Activated naive CD8-positive, alpha-beta T cell treated with anti-CD3 and anti-CD28 coated beads for 36 hours (primary cell): ENCODE results near the gene WWP2. TPM values are rescaled to one million over a fixed set of nuclear protein-coding genes. Genes with fewer than 3 reads are reported as not detected.
"Not testable (repeated sequence)": the region's sequence is repeated elsewhere in the genome, so short reads cannot be mapped to it uniquely, and the experiment has no call there.

Source experiments
- DNase-seq: peaks from one replicate; pipeline ENCODE4 v3.0.0; 2021
- H3K27ac Mint-ChIP-seq: one replicate; pipeline ENCODE4 v1.8.0; 2022; ENCODE audit warnings: mild to moderate bottlenecking, moderate library complexity, mixed read lengths
- H3K27me3 Mint-ChIP-seq: one replicate; pipeline ENCODE4 v1.8.0; 2022; ENCODE audit warnings: mild to moderate bottlenecking, mixed read lengths
- H3K36me3 Mint-ChIP-seq: one replicate; pipeline ENCODE4 v1.8.0; 2021; ENCODE audit warnings: mild to moderate bottlenecking, mixed read lengths
- H3K4me1 Mint-ChIP-seq: one replicate; pipeline ENCODE4 v1.8.0; 2021; ENCODE audit warnings: mixed read lengths
- H3K4me3 Mint-ChIP-seq: one replicate; pipeline ENCODE4 v1.8.0; 2022; ENCODE audit warnings: mild to moderate bottlenecking, moderate library complexity, mixed read lengths
- H3K9me3 Mint-ChIP-seq: one replicate; pipeline ENCODE4 v1.8.0; 2022; ENCODE audit warnings: mixed read lengths
- total RNA-seq, 2 experiments: library from RNA; stranded (reverse); gene quantifications; one replicate each; pipeline ENCODE4 v1.2.3, GENCODE V29; 2021

Gene WWP2
- 10 to 100 TPM; 32.1 to 35.3 TPM for total RNA-seq

DNA sequence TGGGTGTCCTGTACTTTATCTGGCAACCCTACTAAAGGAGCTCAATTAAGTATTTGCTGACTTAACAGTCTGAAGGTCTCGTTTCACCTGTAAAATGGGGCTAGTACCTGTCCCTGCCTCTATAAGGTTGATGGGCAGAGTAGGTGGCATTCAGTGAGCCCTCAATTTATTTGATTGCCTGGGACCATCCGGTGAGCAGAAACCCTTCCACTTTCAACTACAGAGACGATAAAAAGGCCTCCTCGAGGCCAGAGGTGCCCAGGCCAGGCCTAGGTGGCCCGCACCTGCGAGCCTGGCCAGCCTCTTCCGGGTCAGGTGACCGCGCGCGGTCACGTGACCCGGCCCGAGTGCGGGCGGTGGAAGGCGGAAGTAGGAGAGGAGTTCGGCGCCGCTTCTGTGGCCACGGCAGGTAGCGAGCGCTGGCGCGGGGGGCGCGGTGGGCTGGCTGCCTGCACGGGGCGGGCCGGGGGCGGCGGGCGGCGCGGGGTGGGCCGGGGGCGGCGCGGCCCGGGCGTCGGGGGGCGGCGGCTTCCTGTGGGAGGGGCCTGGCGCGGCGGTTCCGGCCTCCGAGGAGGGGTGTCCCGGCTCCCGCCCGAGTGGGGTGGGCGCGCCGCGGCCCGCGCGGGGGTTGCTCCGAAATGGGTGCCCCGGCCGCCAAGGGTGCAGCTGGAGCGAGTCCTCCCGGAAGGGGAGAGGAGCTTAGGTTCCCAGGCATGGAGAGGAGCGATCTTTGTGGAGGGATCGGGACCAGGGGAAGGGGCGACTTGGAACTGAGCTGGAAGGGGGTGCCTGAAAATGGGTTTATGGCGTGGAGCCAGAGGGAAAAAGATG is at the start of gene WWP2:
Gene WWP2 (plus strand): TSS at position 350 of the 831 bp plus-strand sequence. CDS start 24,679 bp downstream, outside the sequence.
- H3K36me3 Mint-ChIP-seq: peaks cover 4% of the 10 kb centered on the region
- H3K4me1 Mint-ChIP-seq: peaks cover 21% of the 10 kb centered on the region
- H3K27ac Mint-ChIP-seq: peak within 1 kb of the TSS; percentile 92
- DNase-seq: peak; percentile 81
- H3K4me3 Mint-ChIP-seq: peak within 1 kb of the TSS; percentile 93
- H3K9me3 Mint-ChIP-seq: no peaks in the 10 kb centered on the region
- H3K27me3 Mint-ChIP-seq: peaks cover 3% of the 10 kb centered on the region

DNA sequence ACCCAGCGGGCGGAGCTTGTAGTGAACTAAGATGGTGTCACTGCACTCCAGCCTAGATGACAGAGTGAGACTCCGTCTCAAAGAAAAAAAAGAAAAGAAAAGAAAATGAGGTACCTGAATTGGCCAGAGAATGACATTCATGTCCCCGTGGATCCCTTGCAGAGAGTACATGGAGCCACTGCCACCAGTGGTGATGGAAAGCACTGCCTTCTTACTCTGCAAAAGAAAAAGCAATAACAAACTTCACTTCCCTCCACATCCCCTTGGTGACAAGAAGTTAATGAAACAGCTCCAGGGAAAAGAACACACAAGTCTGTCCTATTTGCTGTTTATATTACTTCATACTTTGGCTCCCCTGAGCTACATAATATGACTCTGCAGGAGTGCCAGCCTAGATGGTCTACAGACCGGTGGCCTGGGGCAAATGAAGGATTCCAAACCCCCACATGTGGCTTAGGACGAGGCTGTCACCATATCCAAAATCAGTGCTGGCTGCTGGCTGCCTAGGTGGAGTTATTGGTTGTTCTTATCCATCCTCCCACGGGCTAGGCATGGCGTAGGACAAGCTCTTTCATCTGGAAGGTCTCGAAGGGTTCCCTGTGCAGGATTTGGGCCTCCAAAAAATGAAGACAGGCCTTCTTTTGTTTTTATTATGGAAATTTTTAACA is 49.1 kb upstream of the WWP2 start:
- Mint-ChIP-seq H3K36me3 (no peaks in the 10 kb centered on the region), H3K4me1 (peaks cover 5% of the 10 kb centered on the region), H3K27ac (no peak overlapping the region), H3K27me3 (no peaks in the 10 kb centered on the region), H3K4me3 (no peak overlapping the region), H3K9me3 (no peaks in the 10 kb centered on the region)
- no peak for DNase-seq

DNA sequence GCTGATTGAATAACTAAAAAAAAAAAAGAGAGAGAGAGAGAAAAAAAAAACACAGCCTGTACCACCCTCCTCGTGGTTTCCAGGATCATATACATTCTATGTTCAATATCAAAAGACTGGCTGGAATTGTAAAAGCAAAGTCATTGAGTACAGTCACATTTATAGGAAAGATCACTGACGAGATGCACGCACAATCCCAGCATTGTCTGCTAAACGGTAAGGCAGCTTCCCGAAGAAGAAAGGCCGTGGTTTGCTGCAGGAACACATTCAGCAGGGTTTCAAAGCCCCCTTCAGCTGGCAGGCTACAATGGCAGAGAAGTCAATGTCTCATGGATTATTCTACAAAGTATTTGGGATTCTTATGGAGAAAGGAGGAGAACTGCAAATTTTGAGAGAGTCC is 45.1 kb upstream of the WWP2 start:
- Mint-ChIP-seq H3K36me3 (no peaks in the 10 kb centered on the region), H3K27ac (no peak overlapping the region), H3K4me3 (no peak overlapping the region), H3K4me1 (no peaks in the 10 kb centered on the region), H3K27me3 (no peaks in the 10 kb centered on the region), H3K9me3 (no peaks in the 10 kb centered on the region)
- DNase-seq: no peak

DNA sequence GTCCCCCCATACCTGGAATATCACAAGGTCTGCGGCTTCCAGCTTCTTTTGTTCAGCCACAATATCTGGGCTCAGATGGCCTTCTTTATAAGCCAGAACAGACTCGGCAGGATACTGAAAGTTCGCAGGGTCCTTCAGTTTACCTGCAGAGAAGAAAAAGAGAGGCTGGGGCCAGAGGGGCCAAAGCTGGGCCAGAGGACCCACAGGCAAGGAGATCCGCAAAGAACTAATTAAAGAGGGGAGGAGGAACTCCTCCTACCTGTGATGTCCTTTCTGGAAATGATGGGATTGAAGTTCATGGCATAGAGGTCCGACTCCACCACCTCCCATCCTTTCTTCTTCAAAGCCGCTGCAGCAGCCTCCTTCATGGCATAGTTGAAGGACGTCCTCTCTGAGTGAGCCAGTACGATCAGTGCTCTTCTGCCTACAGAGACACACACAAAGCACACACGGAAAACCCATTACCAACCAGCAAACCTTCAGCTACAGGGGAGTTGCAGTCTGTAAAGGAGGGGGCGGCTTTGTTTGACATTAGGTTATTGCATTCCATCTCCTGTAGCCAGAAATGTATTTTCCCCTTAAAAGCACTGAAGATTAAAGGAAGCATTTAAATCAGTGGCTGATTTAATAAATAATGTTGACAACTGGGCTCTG is 43.9 kb upstream of the WWP2 start:
- Mint-ChIP-seq H3K9me3 (no peaks in the 10 kb centered on the region), H3K27me3 (no peaks in the 10 kb centered on the region), H3K4me3 (no peak overlapping the region), H3K36me3 (no peaks in the 10 kb centered on the region), H3K4me1 (peaks cover 3% of the 10 kb centered on the region), H3K27ac (no peak overlapping the region)
- DNase-seq: no peak

DNA sequence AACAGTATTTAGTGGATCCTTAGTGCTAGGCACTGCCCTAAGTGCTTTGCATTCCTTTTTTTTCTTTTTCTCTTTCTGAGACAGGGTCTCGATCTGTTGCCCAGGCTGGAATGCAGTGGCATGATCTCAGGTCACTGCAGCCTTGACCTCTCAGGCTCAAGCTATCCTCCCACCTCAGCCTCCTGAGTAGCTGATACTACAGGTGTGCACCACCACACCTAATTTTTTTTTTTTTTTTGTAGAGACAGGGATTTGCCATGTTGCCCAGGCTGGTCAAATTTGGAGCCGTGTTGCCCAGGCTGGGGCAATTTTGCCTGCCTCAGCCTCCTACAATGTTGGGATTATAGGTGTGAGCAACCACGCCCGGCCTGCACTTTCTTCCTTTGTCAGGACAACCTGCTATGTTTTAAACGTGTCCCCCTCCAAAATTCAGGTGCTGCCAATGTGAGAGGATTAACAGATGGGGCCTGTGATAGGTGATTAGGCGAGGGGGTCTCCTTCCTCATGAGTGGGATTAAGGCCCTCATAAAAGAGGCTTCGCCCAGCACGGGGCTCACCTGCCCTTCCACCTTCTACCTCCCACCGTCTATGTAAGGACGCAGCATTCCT is 41.2 kb upstream of the WWP2 start:
- Mint-ChIP-seq H3K27me3 (no peaks in the 10 kb centered on the region), H3K36me3 (no peaks in the 10 kb centered on the region), H3K4me3 (no peak overlapping the region), H3K4me1 (peaks cover 6% of the 10 kb centered on the region), H3K27ac (no peak overlapping the region), H3K9me3 (no peaks in the 10 kb centered on the region)
- DNase-seq: no peak

DNA sequence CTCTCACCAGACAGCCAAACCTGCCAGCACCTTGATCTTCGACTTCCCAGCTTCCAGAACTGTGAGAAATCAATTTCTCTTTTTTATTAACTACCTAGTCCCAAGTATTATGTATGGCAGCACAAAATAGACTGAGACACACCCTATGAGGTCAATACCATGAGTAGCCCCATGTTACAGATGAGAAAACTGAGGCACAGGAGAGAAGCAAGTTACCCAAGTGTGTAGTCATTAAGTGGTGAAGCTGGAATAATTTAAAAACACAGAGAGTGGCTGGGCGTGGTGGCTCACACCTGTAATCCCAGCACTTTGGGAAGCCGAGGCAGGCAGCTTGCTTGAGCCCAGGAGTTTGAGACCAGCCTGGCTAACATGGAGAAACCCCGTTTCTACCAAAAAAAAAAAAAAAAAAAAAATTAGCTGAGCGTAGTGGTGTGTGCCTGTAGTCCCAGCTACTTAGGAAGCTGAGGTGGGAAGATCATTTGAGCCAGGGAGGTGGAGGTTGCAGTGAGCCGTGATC is 40.6 kb upstream of the WWP2 start:
- Mint-ChIP-seq H3K36me3 (no peaks in the 10 kb centered on the region), H3K4me3 (no peak overlapping the region), H3K9me3 (no peaks in the 10 kb centered on the region), H3K27ac (no peak overlapping the region), H3K27me3 (no peaks in the 10 kb centered on the region), H3K4me1 (peaks cover 11% of the 10 kb centered on the region)
- no peak for DNase-seq

DNA sequence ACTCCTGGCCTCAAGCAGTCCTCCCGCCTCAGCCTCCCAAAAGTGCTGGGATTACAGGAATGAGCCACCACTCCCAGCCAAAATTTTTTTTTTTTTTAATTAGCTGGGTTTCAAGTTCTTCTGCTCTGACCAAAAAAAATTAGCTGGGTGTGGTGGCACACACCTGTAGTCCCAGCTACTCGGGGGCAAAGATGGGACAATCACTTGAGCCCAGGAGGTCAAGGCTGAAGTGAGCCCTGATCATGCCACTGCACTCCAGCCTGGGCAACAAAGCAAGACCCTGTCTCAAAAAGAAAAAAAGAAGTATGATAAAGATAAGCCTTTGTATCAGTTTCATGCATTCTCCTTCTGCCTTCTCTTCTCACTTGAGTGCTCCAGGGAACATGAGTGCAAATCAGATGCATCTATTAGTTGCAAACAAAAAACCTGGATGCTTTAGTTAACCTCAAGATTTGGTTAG is 37.7 kb upstream of the WWP2 start:
- no peak overlapping the region for H3K27ac Mint-ChIP-seq
- no peak for DNase-seq
- no peak overlapping the region for H3K4me3 Mint-ChIP-seq
- peaks cover 25% of the 10 kb centered on the region for H3K4me1 Mint-ChIP-seq
- H3K36me3 Mint-ChIP-seq: peaks cover 3% of the 10 kb centered on the region
- no peaks in the 10 kb centered on the region for H3K27me3 Mint-ChIP-seq
- no peaks in the 10 kb centered on the region for H3K9me3 Mint-ChIP-seq

DNA sequence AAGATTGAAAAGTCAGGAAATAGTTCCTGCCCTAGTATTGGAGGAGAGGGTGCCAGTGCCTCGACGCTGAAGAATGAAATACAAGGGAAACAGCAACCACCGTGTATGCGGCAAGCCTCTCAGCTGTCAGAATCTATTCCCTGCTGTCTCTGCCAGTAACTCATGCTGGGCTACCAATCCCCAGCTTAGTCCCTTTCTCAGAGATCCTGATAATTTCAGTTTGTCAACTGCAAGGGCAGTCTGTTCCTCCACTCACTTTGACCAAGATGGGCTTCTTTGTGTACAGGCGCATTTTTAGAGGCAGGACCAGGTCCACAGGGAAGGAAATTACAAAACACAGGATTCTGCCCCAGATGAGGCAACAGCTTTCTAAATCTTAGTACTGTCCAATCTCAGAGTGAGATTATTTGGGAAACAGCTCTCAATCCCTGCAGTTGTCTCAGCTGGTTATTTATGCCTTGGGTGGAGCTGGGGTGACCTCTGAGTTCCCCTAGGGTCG is 37.1 kb upstream of the WWP2 start:
- H3K9me3 Mint-ChIP-seq: no peaks in the 10 kb centered on the region
- H3K4me3 Mint-ChIP-seq: no peak overlapping the region

DNA sequence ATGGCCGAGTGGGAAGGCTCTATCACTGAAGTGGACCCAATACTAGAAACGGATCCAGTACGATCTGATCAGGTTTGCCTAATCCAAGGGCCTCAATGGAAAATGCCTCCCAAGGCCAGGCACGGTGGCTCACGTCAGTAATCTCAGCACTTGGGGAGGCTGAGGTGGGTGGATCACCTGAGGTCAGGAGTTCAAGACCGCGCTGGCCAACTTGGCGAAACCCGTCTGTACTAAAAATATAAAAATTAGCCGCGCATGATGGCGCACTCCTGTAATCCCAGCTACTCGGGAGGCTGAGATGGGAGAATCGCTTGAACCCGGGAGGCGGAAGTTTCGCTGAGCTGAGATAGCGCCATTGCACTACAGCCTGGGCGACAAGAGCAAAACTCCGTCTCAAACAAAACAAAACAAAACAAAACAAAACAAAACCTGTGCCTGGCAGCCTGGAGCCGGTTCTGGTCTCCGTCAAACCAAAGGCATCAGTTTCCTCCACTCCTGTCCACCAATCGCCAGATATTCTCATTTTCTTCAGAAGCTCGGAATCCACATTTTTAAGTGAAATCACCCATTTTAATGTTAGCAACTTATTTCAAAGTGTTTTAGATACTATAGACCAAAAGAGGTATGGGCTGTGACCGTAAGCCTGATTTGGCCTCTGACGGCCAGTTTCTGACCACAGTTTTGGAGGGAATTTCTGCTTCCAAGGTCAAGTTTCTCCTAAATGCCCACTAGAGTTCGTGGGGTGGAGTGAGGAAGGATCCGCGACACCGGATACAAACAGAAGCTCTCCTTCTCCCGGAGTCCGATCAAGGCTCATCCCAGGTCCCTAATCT is 36.4 kb upstream of the WWP2 start:
- no peaks in the 10 kb centered on the region for H3K9me3 Mint-ChIP-seq
- H3K4me1 Mint-ChIP-seq: peaks cover 25% of the 10 kb centered on the region
- no peak for DNase-seq
- peak overlapping the region; percentile 95 for H3K27ac Mint-ChIP-seq
- H3K36me3 Mint-ChIP-seq: peaks cover 3% of the 10 kb centered on the region
- H3K4me3 Mint-ChIP-seq: peak overlapping the region; percentile 92
- H3K27me3 Mint-ChIP-seq: no peaks in the 10 kb centered on the region

More for the DNA sequence above, 37.1 kb upstream of the WWP2 start:
- Mint-ChIP-seq H3K36me3 (peaks cover 3% of the 10 kb centered on the region), H3K4me1 (peaks cover 25% of the 10 kb centered on the region), H3K27ac (no peak overlapping the region), H3K27me3 (no peaks in the 10 kb centered on the region)
- no peak for DNase-seq

DNA sequence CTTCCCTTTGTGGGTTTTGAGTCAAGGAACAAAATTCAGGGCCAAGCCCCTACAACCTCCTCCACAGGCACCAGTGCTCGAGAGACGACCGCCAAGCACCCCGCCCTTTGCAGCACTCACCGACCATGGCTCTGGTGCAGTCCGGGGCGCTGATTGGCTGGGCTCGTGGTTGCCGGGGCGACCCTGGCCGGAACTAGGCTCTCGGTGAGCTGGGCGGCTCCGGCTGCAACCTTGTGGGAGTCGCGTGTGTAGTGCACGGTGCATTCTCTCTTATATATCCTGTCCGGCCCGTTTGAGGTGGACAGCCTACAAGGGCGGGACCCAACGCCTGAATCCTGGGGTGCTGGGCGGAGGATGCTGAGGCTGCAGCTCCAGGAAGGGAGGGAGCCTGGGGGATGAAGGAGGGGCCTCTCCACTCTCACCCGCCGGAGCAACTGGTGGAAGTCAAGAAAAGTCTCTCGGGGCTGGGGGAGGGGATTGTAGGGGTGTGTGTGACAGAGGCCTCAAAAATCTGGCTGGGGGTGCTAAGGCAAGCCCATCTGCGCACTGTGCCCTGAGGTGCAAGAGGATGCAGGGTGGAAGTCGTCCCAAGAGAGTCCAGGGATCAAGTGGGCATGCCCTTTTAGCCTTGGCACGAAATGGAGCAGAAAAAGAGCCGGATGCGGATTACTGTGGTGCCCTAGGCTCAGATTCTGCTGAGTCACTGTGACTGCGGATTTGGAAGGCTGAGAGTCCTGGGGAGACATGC is 35.6 kb upstream of the WWP2 start, which contains the start of gene NQO1:
Gene NQO1 (minus strand): TSS at position 248 of the 748 bp plus-strand sequence. CDS start 121 bp downstream, at position 127.
- peak; percentile 94 for DNase-seq
- Mint-ChIP-seq H3K9me3 (no peaks in the 10 kb centered on the region), H3K27me3 (no peaks in the 10 kb centered on the region), H3K27ac (peak within 1 kb of the TSS; percentile 95), H3K4me3 (peak within 1 kb of the TSS; percentile 92), H3K4me1 (peaks cover 25% of the 10 kb centered on the region), H3K36me3 (peaks cover 3% of the 10 kb centered on the region)

DNA sequence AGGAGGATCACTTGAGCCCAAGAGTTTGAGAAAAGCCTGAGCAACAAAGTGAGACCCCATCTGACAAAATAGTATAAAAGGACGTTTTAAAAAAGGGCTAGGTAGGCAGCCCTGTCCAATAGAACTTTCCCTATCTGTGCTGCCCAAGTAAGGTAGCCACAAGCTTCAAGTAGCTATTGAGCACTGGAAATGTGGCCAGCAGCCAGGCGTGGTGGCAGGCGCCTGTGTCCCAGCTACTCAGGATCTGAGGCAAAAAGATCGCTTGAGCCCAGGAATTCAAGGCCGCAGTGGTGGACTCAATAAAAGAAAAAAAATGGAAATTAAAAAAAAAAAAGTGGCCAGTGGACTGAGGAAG is 34.2 kb upstream of the WWP2 start:
- Mint-ChIP-seq H3K36me3 (peaks cover 3% of the 10 kb centered on the region), H3K9me3 (no peaks in the 10 kb centered on the region), H3K4me1 (peaks cover 25% of the 10 kb centered on the region), H3K4me3 (no peak overlapping the region), H3K27ac (no peak overlapping the region), H3K27me3 (no peaks in the 10 kb centered on the region)
- no peak for DNase-seq

DNA sequence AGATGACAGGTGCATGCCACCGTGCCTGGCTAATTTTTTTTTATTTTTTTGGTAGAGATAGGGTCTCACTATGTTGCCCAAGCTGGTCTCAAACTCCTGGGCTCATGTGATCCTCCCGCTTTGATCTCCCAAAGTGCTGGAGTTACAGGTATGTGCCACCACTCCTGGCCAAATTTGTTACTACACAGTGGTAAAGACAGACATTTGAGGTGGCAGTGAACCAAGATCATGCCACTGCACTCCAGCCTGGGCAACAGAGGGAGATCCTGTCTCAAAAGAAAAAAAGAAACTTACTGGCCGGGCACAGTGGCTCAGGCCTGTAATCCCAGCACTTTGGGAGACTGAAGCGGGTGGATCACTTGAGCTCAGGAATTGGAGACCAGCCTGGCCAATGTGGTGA is 33.1 kb upstream of the WWP2 start:
- H3K27me3 Mint-ChIP-seq, H3K36me3 Mint-ChIP-seq, H3K9me3 Mint-ChIP-seq, H3K4me3 Mint-ChIP-seq, DNase-seq, H3K27ac Mint-ChIP-seq: not testable (repeated sequence)
- peaks cover 21% of the 10 kb centered on the region for H3K4me1 Mint-ChIP-seq

DNA sequence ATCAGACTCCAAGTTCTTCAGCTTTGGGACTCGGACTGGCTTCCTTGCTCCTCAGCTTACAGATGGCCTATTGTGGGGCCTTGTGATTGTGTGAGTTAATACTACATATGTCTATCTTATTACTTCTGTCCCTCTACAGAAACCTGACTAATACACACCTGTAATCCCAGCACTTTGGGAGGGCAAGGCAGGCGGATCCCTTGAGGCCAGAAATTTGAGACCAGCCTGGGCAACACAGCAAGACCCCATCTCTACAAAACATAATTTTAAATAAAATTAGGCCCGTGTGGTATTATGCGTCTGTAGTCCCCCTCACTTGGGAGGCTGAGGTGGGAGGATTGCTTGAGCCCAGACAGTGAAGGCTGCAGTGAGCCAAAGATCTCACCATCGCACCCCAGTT is 30.9 kb upstream of the WWP2 start:
- not testable (repeated sequence) for H3K4me3 Mint-ChIP-seq, H3K9me3 Mint-ChIP-seq, H3K27me3 Mint-ChIP-seq, H3K36me3 Mint-ChIP-seq, DNase-seq, H3K27ac Mint-ChIP-seq
- peaks cover 16% of the 10 kb centered on the region for H3K4me1 Mint-ChIP-seq
